Activated CD8-positive, alpha-beta memory T cell treated with anti-CD3 and anti-CD28 coated beads, Interleukin-2, amount 10 ng/mL, durations not matched to agents 7 days and 5 days (primary cell): ENCODE measurements around the gene DLX6. TPM values are rescaled to one million over a fixed set of nuclear protein-coding genes. Genes with fewer than 3 reads are reported as not detected.

ENCODE experiments used
- ATAC-seq: fragments of 150-1000 bp; cut with Tn5 transposase; one replicate; pipeline ENCODE4 v1.10.0; 2021; ENCODE audit warnings: moderate library complexity
- CTCF ChIA-PET: fragments of 350-600 bp; sonication (Branson Sonifier 250); formaldehyde crosslinking; loops from one replicate; lab custom pipeline; 2021; ENCODE audit warnings: antibody characterized with exemption; lab: Charles Lee
- DNase-seq: peaks from one replicate; pipeline ENCODE4 v3.0.0-alpha.2; 2020
- H3K27ac Mint-ChIP-seq: one replicate; pipeline ENCODE4 v1.8.0; 2021; ENCODE audit warnings: mild to moderate bottlenecking, mixed read lengths
- H3K27me3 Mint-ChIP-seq: one replicate; pipeline ENCODE4 v1.8.0; 2021; ENCODE audit warnings: mixed read lengths
- H3K36me3 Mint-ChIP-seq: one replicate; pipeline ENCODE4 v1.8.0; 2021; ENCODE audit warnings: mild to moderate bottlenecking, mixed read lengths
- H3K4me1 Mint-ChIP-seq: one replicate; pipeline ENCODE4 v1.8.0; 2021; ENCODE audit warnings: mixed read lengths
- H3K4me3 Mint-ChIP-seq: one replicate; pipeline ENCODE4 v1.8.0; 2021; ENCODE audit warnings: mild to moderate bottlenecking, moderate library complexity, mixed read lengths
- H3K9me3 Mint-ChIP-seq: one replicate; pipeline ENCODE4 v1.8.0; 2022; ENCODE audit warnings: low read depth, mixed read lengths
- total RNA-seq, 2 experiments: library from RNA; stranded (reverse); gene quantifications; one replicate each; pipeline ENCODE4 v1.2.3, GENCODE V29; 2021

Gene DLX6
- total RNA-seq, 2 experiments from 2014 or later = not detected

DNA sequence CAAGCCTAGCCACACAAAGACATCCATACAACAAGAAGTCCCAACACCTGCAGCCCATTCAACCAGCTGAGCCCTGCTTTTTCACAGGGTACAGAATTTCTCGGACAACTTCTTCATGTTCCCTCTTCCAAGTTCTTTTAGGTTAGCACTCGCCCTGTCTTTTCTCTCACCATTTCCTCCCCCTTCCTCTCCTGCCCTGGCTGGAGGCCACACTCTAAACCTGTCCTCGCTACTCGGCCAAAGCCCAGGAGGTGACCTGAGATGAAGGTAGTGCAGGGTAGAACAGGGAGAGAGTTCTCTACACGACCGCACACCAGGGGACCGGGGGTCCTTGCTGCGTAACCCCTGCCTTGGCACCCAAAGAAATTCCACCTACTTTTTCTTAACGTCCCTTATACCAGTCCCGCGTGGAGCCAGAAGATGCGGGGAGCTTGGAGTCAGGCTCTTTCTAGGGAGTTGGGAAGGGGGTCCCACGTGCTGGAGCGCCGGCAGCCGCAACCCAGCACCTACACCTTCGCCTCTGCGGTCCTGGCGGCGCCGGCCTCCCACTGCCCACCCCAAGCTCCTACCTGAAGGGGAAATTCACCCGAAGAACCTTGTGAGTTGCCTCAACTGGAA is 16.0 kb upstream of the DLX6 start:
- H3K4me1 Mint-ChIP-seq = no peaks in the 10 kb centered on the region
- no peaks in the 10 kb centered on the region for H3K9me3 Mint-ChIP-seq
- DNase-seq (no peak), ATAC-seq (no peak)
- H3K27ac Mint-ChIP-seq = no peak overlapping the region
- peaks cover 2% of the 10 kb centered on the region for H3K36me3 Mint-ChIP-seq
- no peak overlapping the region for H3K4me3 Mint-ChIP-seq
- H3K27me3 Mint-ChIP-seq = peaks cover 81% of the 10 kb centered on the region
- CTCF ChIA-PET = interaction anchor here (3.6 kb wide), 1 partner anchor 38 kb away, joined by 16 read pairs; no protein-coding TSS in a partner anchor

DNA sequence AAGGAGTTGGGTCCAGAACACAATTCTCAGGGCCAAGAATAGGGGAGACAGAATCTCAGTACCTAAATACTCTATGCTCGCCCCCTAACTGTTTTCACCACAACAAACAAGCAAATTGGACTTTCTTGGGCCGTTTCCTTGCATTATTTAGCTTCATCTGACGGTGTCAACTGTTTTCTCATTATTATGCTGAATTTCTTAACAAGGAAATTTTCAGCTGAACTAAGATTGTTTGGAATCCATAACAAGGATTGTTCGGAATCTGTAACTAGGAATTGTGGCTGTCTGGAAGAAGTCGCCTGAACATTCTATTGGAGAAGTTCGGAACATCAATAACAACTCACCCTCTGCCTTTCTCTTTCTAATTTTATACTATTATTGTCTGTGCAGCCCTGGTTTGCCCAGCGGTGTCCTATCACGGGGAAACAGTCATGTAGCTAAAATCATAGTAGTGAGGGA is 15.5 kb upstream of the DLX6 start:
- H3K27ac Mint-ChIP-seq = no peak overlapping the region
- peaks cover 2% of the 10 kb centered on the region for H3K36me3 Mint-ChIP-seq
- H3K4me1 Mint-ChIP-seq = no peaks in the 10 kb centered on the region
- peaks cover 84% of the 10 kb centered on the region for H3K27me3 Mint-ChIP-seq
- H3K4me3 Mint-ChIP-seq = no peak overlapping the region
- CTCF ChIA-PET = interaction anchor here (3.6 kb wide), 1 partner anchor 37 kb away, joined by 16 read pairs; no protein-coding TSS in a partner anchor
- DNase-seq (no peak), ATAC-seq (no peak)
- no peaks in the 10 kb centered on the region for H3K9me3 Mint-ChIP-seq

DNA sequence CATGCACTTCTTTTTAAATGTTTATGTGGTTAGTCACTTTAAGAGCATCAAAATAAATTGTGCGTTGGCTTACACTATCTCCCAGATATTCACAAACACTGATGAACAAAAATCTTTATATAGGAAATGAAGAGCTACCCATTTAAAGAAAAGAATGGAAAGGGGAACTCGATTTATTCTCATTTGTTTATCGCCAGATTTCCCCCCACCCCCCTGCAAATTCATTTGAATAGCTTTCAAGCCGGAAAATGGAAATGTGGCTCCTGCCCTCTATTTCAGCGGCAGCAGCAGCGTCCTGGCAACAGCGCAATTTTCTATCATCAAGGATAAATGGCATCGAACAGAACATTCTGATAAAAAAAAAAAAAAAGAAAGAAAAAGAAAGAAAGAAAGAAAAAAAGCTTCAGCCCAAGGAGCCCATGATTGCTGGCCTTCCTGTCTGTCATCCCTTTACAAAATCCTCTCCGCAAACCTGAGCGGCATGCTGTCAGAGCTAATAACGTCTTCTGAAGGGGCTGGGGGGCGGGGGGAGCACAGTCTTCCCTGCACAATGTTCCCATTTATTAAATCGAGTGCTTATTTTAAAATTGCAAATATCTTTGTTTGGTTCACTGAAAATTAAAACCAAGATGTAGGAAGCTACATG is 13.7 kb upstream of the DLX6 start:
- no peaks in the 10 kb centered on the region for H3K4me1 Mint-ChIP-seq
- H3K27ac Mint-ChIP-seq = no peak overlapping the region
- H3K9me3 Mint-ChIP-seq = no peaks in the 10 kb centered on the region
- peaks cover 88% of the 10 kb centered on the region for H3K27me3 Mint-ChIP-seq
- H3K36me3 Mint-ChIP-seq = peaks cover 2% of the 10 kb centered on the region
- no peak overlapping the region for H3K4me3 Mint-ChIP-seq
- CTCF ChIA-PET = interaction anchor here (0.6 to 0.8 kb wide), 2 partner anchors 29 to 36 kb away, joined by 3 read pairs; no protein-coding TSS in a partner anchor
- no peak for DNase-seq
- ATAC-seq = no peak

DNA sequence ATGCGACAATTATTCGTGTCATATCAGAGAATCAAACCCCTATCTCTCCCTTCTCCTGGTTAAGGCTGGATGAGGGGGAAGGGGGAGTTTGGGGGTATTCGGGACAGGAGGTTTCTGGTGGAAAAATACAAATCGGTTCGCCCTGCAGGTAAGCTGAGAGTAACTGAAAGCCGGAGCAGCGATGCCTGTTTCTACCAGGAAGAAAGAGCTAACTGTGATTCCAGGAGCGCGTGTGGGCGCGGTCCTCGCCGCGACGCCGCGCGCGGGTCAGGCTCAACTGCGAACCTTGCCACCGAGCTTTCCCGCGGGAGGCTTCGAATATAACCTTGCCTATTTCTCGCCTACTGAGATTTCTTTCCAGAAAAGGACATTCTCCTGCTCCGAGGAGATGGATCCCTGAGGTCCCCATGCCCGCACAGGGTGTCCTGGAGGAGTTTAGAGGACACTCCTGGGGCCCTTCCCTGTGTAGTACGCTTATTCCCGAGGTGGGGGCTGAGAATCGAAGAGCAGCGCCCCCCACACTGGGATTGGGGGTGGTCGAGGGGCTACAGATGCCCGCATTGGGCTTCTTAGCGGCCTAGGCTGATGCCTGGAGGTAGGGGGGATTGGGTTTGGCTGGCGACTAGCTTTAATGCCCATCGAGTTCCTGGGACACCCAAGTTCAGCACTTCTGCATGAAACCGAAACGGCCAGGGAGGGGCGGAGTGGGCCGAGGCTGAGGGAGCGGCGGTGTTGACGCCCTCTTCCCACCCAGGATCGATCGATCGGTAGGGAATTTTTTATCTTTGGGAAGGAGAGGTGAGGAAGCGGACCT is 13.0 kb upstream of the DLX6 start:
- Mint-ChIP-seq H3K9me3 (no peaks in the 10 kb centered on the region), H3K27me3 (peaks cover 89% of the 10 kb centered on the region), H3K27ac (no peak overlapping the region), H3K4me3 (no peak overlapping the region), H3K36me3 (peaks cover 3% of the 10 kb centered on the region), H3K4me1 (no peaks in the 10 kb centered on the region)
- CTCF ChIA-PET = interaction anchor here (0.8 kb wide), 1 partner anchor 35 kb away, joined by 3 read pairs; no protein-coding TSS in a partner anchor
- DNase-seq = no peak
- ATAC-seq = no peak

- ATAC-seq (no peak), DNase-seq (no peak)
- Mint-ChIP-seq H3K36me3 (peaks cover 3% of the 10 kb centered on the region), H3K4me3 (no peak overlapping the region), H3K4me1 (no peaks in the 10 kb centered on the region), H3K27me3 (peaks cover 90% of the 10 kb centered on the region), H3K27ac (no peak overlapping the region), H3K9me3 (no peaks in the 10 kb centered on the region)
- CTCF ChIA-PET = no interaction called here
Measured at GRCh38 chr7:96993094-96993865, 12.1 kb upstream of the DLX6 start.

DNA sequence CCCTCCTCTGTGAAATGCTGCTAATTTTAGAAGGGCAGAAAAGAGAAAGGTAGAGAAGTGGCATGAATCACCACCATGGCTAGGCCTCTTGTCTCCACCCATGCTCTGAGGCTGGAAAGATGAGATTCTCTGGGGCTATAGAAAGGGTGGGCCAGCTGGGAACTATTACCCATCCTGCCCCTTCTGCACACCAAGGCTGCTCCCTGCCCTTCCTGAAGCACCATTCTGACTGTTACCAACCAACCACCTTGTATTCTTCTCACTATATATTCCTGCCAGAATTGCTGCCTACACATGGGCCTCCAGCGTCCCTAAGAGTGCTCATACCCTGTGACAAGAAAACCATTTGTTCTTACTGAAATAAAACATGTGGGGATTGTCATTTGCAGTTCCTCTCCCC is 11.4 kb upstream of the DLX6 start:
- H3K27ac Mint-ChIP-seq = no peak overlapping the region

DNA sequence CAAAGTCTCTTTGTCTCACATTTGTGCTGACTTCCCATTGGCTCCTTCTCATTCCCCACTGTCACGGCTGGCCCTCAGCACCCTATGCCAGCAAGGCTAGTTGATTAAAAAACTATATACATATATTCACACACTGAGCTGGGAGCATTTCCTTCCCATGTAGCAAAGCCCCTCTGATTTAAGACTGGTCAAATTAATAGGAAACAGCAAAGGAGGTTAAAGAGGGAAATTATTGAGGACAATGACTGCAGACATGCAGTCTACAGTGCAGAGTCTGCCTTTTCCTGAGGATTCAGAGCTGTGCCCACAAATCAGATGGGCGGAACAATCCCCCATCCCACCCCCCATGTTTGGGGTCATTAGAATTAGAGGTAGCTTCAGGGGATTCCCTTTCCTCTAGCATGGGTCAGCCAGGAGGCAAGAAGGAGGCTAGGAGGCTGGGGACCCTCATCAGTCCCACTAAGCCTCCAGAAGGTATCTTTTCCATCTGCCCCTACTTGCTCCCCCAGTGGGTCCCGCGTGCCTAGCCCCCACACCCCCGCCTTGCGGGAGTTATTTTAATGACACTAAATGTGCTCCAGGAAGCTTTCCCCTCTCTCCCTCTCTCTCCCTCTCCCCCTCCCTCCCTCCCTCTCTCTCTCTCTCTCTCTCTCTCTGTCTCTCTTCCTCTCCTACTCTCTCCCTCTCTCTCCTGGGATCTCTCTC is 9.8 kb upstream of the DLX6 start:
- CTCF ChIA-PET = no interaction called here
- no peak for ATAC-seq
- no peak for DNase-seq
- Mint-ChIP-seq H3K36me3 (peaks cover 5% of the 10 kb centered on the region), H3K4me1 (no peaks in the 10 kb centered on the region), H3K4me3 (no peak overlapping the region), H3K27ac (no peak overlapping the region), H3K27me3 (peaks cover 93% of the 10 kb centered on the region), H3K9me3 (no peaks in the 10 kb centered on the region)

More for the DNA sequence above, 11.4 kb upstream of the DLX6 start:
- H3K36me3 Mint-ChIP-seq = peaks cover 4% of the 10 kb centered on the region
- no peak overlapping the region for H3K4me3 Mint-ChIP-seq
- no peak for DNase-seq
- no peaks in the 10 kb centered on the region for H3K9me3 Mint-ChIP-seq
- CTCF ChIA-PET = no interaction called here
- H3K4me1 Mint-ChIP-seq = no peaks in the 10 kb centered on the region
- H3K27me3 Mint-ChIP-seq = peaks cover 90% of the 10 kb centered on the region
- ATAC-seq = no peak

- no peak overlapping the region for H3K27ac Mint-ChIP-seq
- CTCF ChIA-PET = no interaction called here
- H3K27me3 Mint-ChIP-seq = peaks cover 97% of the 10 kb centered on the region
Measured at GRCh38 chr7:96996111-96996957, 9.0 kb upstream of the DLX6 start.

DNA sequence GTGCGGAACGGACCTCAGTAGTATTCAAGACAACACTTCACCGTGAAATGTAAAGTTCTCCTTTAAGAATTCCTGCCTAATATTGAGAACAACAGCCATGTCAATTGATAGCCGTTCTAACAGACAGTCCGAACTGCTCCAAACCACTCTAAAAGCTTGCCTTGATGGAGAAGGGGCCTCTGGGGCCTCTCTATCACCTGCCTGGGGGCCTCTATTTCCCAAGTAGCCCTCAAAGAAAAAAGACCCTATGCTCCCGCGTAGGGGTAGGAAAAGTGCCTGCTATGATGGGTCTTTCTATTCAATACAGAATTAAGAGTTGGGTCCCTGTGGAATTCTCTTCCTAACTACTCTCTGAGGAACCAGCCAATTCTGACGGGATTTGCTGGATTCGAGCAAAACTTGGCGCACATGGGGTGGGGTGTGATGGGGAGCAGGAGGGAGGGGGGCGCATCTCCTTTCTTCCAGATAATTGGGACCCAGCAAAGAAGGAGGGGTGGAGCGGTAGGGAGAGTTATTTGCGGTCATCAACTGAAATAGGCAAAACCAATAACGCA is 8.3 kb upstream of the DLX6 start:
- H3K36me3 Mint-ChIP-seq = peaks cover 5% of the 10 kb centered on the region
- H3K27ac Mint-ChIP-seq = no peak overlapping the region
- no peaks in the 10 kb centered on the region for H3K4me1 Mint-ChIP-seq
- peaks cover 96% of the 10 kb centered on the region for H3K27me3 Mint-ChIP-seq
- ATAC-seq (no peak), DNase-seq (no peak)
- H3K4me3 Mint-ChIP-seq = no peak overlapping the region
- no peaks in the 10 kb centered on the region for H3K9me3 Mint-ChIP-seq
- CTCF ChIA-PET = no interaction called here

More at GRCh38 chr7:96996111-96996957, 9.0 kb upstream of the DLX6 start:
- DNase-seq = no peak
- no peaks in the 10 kb centered on the region for H3K9me3 Mint-ChIP-seq
- no peak overlapping the region for H3K4me3 Mint-ChIP-seq
- ATAC-seq = no peak
- peaks cover 5% of the 10 kb centered on the region for H3K36me3 Mint-ChIP-seq
- H3K4me1 Mint-ChIP-seq = no peaks in the 10 kb centered on the region

- Mint-ChIP-seq H3K4me1 (no peaks in the 10 kb centered on the region), H3K27me3 (peaks cover 95% of the 10 kb centered on the region), H3K36me3 (peaks cover 5% of the 10 kb centered on the region), H3K4me3 (no peak overlapping the region), H3K9me3 (no peaks in the 10 kb centered on the region), H3K27ac (no peak overlapping the region)
- DNase-seq = no peak
- ATAC-seq = no peak
- CTCF ChIA-PET = no interaction called here
Measured at GRCh38 chr7:96997512-96998032, 7.8 kb upstream of the DLX6 start.

- H3K27me3 Mint-ChIP-seq = peaks cover 95% of the 10 kb centered on the region
- no peak overlapping the region for H3K27ac Mint-ChIP-seq
- H3K9me3 Mint-ChIP-seq = no peaks in the 10 kb centered on the region
- H3K4me3 Mint-ChIP-seq = no peak overlapping the region
- no peak for ATAC-seq
- H3K4me1 Mint-ChIP-seq = no peaks in the 10 kb centered on the region
- CTCF ChIA-PET = no interaction called here
- H3K36me3 Mint-ChIP-seq = peaks cover 9% of the 10 kb centered on the region
- no peak for DNase-seq
Measured at GRCh38 chr7:96998333-96998732, 7.0 kb upstream of the DLX6 start.
